HG02588 (cell line): Measurements from ENCODE around the gene DTX2.
A peak's percentile ranks its signal among the peaks of the same experiment; 100 is the strongest.
"Not testable (repeated sequence)": the region's sequence is repeated elsewhere in the genome, so short reads cannot be mapped to it uniquely, and the experiment has no call there.

ENCODE experiments used
- ATAC-seq: cut with Tn5 transposase; IDR thresholded peaks from one replicate; pipeline ENCODE4 v1.9.1; 2021; ENCODE audit warnings: mild to moderate bottlenecking, moderate library complexity; ENCODE audit not compliant: unreplicated experiment

DTX2 gene

GRCh38 chr7:76461464-76462101 is at the start of gene DTX2:
Gene DTX2 (plus strand): TSS chr7:76461709. CDS start chr7:76480510, 18,801 bp downstream.
- ATAC-seq: peak; percentile 96

- no peak for ATAC-seq
Measured at GRCh38 chr7:76412249-76412648, 49.3 kb upstream of the DTX2 start.

DNA sequence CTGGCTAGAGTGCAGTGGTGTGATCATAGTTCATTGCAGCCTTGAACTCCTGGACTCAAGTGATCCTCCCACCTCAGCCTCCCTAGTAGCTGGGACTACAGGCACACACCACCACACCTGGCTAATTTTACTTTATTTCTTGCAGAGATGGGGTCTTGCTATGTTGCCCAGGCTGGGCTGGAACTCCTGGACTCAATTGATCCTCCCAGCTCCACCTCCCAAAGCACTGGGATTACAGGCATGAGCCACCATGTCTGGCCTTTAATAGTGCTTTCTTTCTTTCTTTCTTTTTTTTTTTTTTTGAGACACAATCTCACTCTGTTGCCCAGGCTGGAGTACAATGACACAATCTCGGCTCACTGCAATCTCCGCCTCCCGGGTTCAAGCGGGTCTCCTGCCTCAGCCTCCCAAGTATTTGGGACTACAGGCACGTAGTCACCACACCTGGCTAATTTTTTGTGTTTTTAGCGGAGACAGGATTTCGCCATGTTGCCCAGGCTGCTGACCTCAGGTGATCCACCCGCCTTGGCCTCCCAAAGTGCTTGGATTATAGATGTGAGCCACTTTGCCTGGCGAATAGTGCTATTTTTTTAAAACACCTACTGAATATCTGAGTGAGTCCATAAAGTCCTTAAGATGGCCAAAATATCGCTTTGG is 43.7 kb upstream of the DTX2 start:
- not testable (repeated sequence) for ATAC-seq

- not testable (repeated sequence) for ATAC-seq
Measured at GRCh38 chr7:76421097-76421496, 40.4 kb upstream of the DTX2 start.

DNA sequence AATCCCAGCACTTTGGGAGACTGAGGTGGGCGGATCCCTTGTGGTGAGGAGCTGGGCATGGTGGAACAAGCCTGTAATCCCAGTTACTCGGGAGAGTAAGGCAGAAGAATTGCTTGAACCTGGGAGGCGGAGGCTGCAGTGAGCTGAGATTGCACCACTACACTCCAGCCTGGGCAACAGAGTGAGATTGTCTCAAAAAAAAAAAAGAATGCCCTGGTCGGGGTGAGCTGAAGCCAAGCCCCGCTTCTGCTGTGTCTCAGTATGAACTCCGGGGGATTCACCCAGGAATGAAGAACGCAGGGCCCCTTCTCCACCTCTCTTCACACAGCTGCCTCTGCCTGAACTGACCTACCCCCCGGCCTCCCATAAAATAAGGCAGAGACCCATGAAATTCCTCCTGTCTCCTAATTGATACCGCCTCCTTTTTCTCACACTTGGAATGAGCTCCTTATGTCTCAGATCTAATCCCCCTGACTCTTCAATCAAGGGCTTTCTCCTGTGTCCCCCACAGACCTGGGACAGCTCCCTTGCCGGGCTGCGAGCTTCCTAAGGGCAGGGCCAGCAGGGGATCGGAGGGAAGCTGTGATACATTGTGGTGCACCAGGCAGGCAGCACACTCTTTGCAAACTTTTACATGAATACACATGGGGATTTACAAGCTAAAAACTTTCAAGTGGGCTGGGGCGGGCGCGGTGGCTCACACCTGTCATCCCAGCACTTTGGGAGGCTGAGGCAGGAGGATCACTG is 37.7 kb upstream of the DTX2 start:
- ATAC-seq: no peak

DNA sequence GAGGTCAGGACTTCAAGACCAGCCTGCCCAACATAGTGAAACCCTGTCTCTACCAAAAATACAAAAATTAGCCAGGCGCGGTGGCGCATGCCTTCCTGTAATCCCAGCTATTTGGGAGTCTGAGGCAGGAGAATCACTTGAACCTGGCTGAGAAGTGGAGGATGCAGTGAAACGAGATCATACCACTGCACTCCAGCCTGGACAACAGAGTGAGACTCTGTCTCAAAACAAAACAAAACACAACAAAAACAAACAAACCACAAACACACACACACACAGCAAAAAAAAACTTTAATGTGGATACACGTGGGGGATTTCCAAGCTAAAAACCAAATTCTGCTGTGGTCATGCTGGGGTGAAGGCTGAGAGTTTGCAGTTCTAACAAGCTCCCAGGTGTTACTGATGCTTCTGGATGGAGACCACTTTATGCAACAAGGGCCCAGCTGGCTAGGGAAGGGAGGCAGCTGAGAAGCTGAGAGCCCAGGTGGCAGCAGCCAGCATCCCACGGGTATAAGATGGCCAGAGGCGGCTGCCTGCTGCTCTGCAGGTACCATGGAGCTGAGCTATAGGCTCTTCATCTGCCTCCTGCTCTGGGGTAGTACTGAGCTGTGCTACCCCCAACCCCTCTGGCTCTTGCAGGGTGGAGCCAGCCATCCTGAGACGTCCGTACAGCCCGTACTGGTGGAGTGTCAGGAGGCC is 36.9 kb upstream of the DTX2 start, which contains the start of gene ZP3:
Gene ZP3, plus strand, starts transcription at position 538 of the 699 bp plus-strand sequence. Its CDS starts 15 bp downstream, at position 553.
- ATAC-seq: peak; percentile 79

DNA sequence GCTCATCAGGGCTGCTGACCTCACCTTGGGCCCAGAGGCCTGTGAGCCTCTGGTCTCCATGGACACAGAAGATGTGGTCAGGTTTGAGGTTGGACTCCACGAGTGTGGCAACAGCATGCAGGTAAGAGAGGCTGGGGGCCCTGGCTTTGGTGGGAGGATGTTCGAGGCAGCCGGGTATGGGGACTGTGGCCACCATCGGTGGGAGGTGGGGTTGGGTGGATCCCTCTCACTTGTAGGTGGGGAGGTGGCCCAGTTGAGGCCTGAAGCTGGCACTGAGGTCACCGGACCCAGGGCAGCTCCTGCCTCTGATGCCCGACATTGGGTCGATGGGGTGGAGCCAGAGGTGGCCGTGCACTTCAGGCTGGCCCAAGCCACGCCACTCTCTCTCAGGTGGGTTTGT is 36.4 kb upstream of the DTX2 start:
- ATAC-seq: no peak

GRCh38 chr7:76425558-76425957 is 36.0 kb upstream of the DTX2 start:
- not testable (repeated sequence) for ATAC-seq

DNA sequence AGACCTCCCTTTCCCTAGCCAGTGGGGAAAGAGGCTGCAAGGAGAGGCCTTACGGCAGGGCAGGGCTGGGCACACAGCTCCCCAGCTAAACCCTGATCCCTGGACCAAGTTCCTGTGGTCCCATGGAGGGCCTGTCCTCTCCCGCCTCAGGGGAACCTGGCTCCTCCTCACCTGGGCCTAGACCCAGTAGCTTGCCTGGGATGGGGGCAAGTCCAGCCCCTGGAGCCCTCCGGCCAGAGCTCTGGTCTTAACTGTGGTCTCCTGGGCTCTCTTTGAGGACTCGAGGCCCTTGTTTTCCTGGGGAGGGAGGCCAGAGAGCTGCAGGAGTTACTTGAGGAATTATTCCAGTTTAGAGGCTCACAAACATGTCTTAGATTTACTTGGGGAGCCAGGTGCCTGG is 35.3 kb upstream of the DTX2 start:
- no peak for ATAC-seq

DNA sequence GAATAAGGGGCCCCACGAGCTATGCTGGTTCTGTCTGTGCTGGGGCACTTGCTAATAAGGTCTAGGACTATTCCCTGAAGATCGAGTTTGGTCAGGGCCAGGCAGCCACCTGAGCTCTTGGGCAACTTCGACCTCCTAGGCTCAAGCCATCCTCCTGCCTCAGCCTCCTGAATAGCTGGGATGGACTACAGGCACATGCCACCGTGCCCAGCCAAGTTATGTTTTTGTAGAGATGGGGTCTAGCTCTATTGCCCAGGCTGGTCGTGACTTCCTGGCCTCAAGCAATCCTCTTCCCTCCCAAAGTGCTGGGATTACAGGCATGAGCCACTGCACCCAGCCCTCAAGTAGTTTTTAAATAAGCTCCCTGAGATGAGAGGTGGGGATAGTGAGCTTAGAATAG is 33.9 kb upstream of the DTX2 start:
- ATAC-seq: no peak

- ATAC-seq: no peak
Measured at GRCh38 chr7:76428149-76428823, 33.2 kb upstream of the DTX2 start.

DNA sequence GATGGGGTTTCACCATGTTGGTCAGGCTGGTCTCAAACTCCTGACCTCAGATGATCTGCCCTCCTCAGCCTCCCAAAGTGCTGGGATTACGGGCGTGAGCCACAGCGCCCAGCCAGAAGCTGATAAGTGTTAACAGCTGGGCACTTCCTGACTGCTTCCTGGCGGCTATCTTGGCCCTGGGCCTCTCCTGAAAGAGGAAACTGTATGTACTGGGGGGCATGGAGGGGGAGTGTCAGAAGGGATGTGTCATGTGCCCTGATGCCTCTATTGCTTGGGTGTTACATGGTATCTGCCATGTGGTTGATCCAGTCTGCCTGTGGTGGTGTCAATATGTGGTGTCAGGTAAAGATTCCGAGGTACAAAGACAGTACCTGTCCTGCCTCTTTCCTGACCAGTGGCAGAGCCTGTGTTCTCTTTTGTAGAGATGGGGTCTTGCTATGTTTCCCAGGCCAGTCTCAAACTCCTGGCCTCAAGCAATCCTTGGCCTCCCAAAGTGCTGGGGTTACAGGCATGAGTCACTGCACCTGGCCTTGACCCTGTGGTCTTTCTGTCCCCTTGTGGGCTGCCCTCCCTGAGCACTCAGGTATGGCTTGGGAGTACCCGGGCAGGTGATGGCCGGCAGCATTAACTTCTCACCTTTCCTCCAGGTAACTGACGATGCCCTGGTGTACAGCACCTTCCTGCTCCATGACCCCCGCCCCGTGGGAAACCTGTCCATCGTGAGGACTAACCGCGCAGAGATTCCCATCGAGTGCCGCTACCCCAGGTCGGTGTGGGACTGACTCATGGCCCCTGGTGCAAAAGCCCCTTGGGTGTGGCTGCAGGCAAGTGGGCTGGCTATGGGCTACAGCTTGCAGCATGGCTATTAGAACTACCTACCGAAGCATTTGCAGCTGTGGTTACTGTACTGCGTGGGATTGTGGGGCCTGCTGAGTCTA is 32.4 kb upstream of the DTX2 start:
- ATAC-seq: no peak

DNA sequence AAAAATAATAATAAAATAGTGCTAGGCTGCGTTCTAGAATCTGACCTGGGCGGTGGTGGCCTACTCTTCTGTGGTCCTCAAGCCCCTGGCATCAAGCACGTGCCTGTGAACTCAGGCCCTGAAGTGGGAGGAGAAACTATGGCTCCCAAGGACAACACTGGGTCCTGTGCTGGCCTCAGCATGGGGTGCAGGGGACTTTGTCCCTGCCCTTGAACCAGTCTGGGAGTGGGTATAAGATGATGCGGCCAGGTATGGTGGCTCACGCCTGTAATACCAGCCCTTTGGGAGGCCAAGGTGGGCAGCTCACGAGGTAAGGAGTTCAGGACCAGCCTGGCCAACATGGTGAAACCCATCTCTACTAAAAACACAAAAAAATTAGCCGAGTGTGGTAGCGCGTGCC is 31.3 kb upstream of the DTX2 start:
- ATAC-seq: no peak

DNA sequence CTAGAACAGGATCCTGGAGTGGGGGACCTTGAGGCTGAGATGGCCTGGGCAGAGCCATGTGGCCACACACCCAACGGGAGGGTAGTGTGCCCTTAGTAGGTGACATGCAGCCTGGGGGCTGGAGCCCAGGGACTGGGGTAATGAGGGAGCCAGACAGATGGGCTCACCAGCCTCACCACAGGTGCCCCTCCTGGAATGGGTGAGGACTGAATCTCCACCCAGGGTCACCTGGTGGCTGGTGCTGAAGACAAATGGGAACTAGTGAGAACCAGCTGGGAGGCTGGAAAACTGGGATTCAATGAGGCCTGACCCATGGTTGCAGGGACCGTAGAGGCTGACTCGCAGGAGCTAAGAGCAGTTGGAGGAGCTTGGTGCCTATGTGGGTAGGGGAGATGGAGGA is 30.7 kb upstream of the DTX2 start:
- no peak for ATAC-seq

DNA sequence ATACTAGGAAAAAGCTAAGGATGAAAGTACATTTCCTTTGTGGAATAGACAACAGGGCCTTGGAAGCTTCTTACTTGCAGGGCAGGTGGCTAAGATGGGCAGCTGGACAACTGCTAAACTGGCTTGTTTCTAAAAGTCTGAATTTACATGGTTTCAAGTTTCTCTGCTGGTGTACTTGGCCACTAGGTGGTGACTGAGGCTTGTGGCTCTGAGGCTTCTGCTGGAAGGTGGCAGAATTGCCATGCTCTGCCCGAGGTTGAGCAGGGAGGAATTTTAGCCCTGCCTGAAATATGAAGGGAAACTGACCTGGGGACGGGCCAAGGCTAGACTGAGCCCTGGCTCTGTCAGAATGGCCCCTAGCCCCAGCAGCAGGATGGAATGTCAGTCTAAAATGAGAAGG is 23.6 kb upstream of the DTX2 start:
- peak; percentile 56 for ATAC-seq

GRCh38 chr7:76439120-76439888 is 22.2 kb upstream of the DTX2 start:
- not testable (repeated sequence) for ATAC-seq

GRCh38 chr7:76440404-76440803 is 21.1 kb upstream of the DTX2 start:
- ATAC-seq: not testable (repeated sequence)

- ATAC-seq: not testable (repeated sequence)
Measured at GRCh38 chr7:76441792-76442191, 19.7 kb upstream of the DTX2 start.
